GM19035 (cell line): ENCODE data around the gene EMC8.

Source experiments
- ATAC-seq: cut with Tn5 transposase; IDR thresholded peaks from one replicate; pipeline ENCODE4 v1.9.1; 2021; ENCODE audit not compliant: unreplicated experiment

EMC8 gene

GRCh38 chr16:85733155-85733838 lies 66.0 kb downstream of the EMC8 start:
- ATAC-seq = no peak

GRCh38 chr16:85731179-85731578 lies 68.2 kb downstream of the EMC8 start:
- no peak for ATAC-seq

GRCh38 chr16:85730186-85730465 lies 69.2 kb downstream of the EMC8 start:
- no peak for ATAC-seq

- ATAC-seq = no peak
Observed at GRCh38 chr16:85729452-85730185, 69.7 kb downstream of the EMC8 start.

- no peak for ATAC-seq
Observed at GRCh38 chr16:85728879-85729278, 70.5 kb downstream of the EMC8 start.
